ENCODE measurements around the gene C16orf74.

DNA sequence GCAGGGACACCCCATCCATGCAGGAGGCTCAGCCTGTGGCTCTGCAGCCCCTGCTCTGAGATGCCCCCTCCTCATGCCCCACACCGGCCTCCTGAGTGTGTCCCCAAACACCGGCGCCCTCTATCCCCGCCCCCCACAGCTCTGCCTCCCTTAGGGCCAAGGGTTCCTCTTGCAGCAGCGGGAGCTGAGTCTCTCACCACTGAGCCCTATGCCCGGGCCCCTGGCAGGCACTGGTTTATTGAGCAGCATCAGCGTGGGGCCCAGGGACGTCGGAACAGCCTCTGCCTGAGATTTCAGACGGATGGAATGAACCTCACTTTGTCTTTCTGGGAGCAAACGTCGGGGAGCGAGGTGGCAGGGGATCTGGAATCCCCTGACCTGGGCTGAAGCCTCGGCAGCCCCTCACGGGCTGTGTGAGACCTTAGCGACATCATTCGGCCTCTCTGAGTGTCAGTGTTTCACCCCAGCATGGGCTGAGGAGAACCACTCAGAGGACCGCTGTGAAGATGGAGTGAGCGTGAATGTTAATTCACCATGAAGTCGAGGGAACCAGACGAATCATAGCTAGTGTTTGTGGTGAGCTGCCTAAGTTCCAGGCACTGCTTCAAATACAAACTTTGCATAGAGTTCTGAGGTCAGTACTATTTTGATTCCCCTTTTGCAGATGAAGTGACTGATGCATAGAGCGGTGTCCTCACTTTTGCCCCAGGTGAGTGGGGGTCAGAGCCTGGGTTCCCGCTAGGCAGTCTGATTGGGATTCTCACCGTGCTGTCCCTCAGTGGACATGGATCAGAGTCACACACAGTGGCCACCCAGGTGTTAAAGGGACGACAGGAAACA is 5.3 kb upstream of the C16orf74 start:
- TF ChIP-seq POLR2A (IDR thresholded peaks at IDR 0.05) (no peak), CTCF (IDR thresholded peaks at IDR 0.05) (no peak)
